ENCODE measurements around the gene C11orf98. TPM values are rescaled to one million over a fixed set of nuclear protein-coding genes. Genes with fewer than 3 reads are reported as not detected.
"Not testable (repeated sequence)": the region's sequence is repeated elsewhere in the genome, so short reads cannot be mapped to it uniquely, and the experiment has no call there.

The C11orf98 gene
- total and polyA plus RNA-seq, 9 donors, result 24.2 to 62.3 (median 37.1) TPM

DNA sequence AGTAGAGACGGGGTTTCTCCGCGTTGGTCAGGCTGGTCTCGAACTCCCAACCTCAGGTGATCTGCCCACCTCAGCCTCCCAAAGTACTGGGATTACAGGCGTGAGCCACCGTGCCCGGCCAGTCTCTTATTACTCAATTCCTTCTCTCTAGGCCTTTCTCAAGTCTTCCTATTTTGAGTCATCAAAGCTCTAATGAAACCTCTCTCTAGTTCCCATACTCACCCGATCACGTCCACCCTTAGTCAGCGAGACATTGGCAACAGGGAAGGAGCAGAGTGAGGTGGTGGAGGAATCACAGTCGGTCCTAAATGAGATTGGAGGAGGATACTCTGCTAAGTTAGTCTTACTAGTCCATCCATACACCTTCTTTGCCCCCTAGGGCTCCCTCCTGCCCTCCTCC is 37.2 kb upstream of the C11orf98 start:
- H3K9me3 ChIP-seq, result no peaks in the 10 kb centered on the region
- H3K27me3 ChIP-seq, result no peaks in the 10 kb centered on the region
- WGBS, 3 donors, result 91 to 96% (median 95%) methylated on average over 11 of the region's 11 CpGs
- no peaks in the 10 kb centered on the region for H3K36me3 ChIP-seq
- intact Hi-C loops (cut with DNase I), result no loop called here
- TF ChIP-seq, protein P1, sequence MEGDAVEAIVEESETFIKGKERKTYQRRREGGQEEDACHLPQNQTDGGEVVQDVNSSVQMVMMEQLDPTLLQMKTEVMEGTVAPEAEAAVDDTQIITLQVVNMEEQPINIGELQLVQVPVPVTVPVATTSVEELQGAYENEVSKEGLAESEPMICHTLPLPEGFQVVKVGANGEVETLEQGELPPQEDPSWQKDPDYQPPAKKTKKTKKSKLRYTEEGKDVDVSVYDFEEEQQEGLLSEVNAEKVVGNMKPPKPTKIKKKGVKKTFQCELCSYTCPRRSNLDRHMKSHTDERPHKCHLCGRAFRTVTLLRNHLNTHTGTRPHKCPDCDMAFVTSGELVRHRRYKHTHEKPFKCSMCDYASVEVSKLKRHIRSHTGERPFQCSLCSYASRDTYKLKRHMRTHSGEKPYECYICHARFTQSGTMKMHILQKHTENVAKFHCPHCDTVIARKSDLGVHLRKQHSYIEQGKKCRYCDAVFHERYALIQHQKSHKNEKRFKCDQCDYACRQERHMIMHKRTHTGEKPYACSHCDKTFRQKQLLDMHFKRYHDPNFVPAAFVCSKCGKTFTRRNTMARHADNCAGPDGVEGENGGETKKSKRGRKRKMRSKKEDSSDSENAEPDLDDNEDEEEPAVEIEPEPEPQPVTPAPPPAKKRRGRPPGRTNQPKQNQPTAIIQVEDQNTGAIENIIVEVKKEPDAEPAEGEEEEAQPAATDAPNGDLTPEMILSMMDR (IDR thresholded peaks at IDR 0.05), result no peak
- TF ChIP-seq POLR2A (IDR thresholded peaks at IDR 0.05), result no peak
- no peak for TF ChIP-seq EP300 (IDR thresholded peaks at IDR 0.05)
- H3K4me3 ChIP-seq, result no peak overlapping the region
- no peak overlapping the region for H3K27ac ChIP-seq
- peaks cover 10% of the 10 kb centered on the region for H3K4me1 ChIP-seq (ENCODE audit: insufficient read depth)
- DNase-seq, result peak in 1 of 5 donors; percentile 11

DNA sequence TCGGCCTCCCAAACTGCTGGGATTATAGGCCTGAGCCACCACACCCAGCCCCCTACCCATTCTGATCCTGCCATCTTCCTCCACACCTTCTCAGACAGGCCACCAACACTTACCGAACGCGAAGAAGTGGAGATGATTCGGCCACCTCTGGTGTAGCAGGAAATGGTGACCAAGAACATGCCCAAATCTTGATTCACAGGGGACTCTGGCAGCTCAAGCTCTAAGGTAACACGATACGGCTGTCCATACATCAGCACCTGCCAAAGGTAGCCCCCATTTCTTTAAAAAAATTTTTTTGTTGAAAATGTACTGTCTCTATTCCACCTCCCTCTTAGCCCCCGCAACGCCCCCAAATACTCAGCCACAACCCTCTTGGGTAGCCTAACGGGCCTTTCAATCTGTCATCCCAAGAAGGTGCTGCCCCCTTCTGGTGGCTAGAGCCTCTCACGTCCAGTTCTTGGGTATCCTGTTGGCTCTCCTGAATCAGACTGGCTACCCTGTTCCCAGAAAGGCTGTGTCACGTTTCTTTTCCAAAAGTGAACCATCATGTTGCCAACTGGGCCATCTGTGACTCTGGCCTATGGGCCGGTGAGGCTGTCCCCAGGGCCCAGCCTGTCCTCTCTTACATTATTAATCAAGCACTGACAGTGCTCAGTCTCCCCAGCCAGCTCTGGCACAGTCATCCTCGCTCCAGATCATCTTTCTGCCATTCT is 29.6 kb upstream of the C11orf98 start:
- Histone ChIP-seq H3K27me3 (no peaks in the 10 kb centered on the region), H3K9me3 (no peaks in the 10 kb centered on the region), H3K4me3 (no peak overlapping the region), H3K27ac (no peak overlapping the region), H3K36me3 (no peaks in the 10 kb centered on the region), H3K4me1 (ENCODE audit: insufficient read depth) (peaks cover 2% of the 10 kb centered on the region)
- peak; percentile 76 to 87 (median 79) for DNase-seq
- intact Hi-C loops (cut with DNase I), result loop anchor here in 2 of 4 donors (5.0 to 10.0 kb wide), 3 partner anchors 100 to 302 kb away; partner anchors contain the start of gene TUT1 (in 1 of the 2)
- 46 to 50% (median 48%) methylated on average over 14 of the region's 14 CpGs for WGBS, 3 donors
- TF ChIP-seq POLR2A (IDR thresholded peaks at IDR 0.05), result no peak
- no peak for TF ChIP-seq EP300 (IDR thresholded peaks at IDR 0.05)
- TF ChIP-seq, protein P1 (IDR thresholded peaks at IDR 0.05), result peak; percentile 56 to 65 (median 59)

DNA sequence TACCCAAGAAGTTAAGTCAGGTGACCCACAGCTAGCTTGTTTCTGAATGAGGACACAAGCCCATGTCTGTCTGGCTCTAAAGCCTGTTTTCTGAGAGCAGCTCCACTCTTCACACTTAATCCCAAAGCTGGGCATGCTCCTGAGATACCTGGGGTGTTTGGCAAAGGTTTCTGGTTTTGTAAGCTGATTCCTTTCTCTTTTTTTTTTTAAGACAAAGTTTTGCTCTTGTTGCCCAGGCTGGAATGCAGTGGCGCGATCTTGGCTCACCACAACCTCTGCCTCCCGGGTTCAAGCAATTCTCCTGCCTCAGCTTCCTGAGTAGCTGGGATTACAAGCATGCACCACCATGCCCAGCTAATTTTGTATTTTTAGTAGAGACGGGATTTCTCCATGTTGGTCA is 28.6 kb upstream of the C11orf98 start:
- H3K36me3 ChIP-seq; H3K4me3 ChIP-seq; H3K4me1 ChIP-seq (ENCODE audit: insufficient read depth); H3K27ac ChIP-seq; H3K27me3 ChIP-seq; H3K9me3 ChIP-seq; DNase-seq: not testable (repeated sequence)
- WGBS, 3 donors, result 70 to 79% (median 71%) methylated on average over 4 of the region's 4 CpGs
- intact Hi-C loops (cut with DNase I), result loop anchor here in 2 of 4 donors (5.0 to 10.0 kb wide), 3 partner anchors 99 to 301 kb away; partner anchors contain the start of gene TUT1 (in 1 of the 2)

DNA sequence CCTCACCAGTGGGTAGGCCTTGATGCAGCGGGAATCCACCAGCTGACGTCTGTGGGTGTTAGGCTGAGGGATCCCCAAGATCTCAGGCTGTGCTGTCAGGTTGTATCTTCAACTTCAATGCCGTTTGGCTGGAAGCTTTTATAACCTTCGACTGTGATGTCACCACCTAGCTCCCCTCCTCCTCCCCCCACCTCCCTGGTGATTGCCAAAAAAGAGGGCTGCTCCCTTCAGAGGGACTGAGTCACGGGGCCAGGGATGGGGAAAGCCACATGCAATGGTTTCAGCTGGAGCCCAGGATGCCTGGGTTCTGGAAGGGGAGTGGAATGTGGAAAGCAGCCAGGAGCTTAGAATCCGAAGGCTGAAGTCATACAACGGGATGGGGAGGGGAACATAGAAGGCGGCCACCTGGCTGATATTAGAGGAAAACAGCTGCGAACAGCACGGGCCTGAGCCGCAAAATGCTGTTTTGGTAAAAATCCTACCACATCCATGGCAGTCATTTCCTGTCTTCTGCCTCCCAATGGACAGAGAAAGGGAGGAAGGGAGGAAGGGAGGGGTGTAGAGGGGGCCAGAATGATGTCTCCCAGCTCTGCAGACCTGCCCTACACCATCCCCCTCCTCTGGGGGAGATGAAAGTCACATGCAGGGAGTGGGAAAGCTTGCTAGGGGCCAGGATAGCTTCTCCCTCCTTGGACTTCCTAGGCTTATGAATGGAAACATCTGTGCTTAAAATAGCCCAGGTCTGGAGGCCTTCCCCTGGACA is 24.6 kb upstream of the C11orf98 start, which contains the start of gene LRRN4CL:
Gene LRRN4CL (minus strand): TSS at position 110 of the 763 bp plus-strand sequence. CDS start 1,022 bp downstream, outside the sequence.
- H3K4me3 ChIP-seq, result peak within 1 kb of the TSS; percentile 48
- TF ChIP-seq, protein P1 (IDR thresholded peaks at IDR 0.05), result peak in 1 of 3 donors; percentile 13
- TF ChIP-seq EP300 (IDR thresholded peaks at IDR 0.05) (peak; percentile 9), POLR2A (IDR thresholded peaks at IDR 0.05) (peak; percentile 75)
- intact Hi-C loops (cut with DNase I), result loop anchor here in 2 of 4 donors (5.0 to 10.0 kb wide), 4 partner anchors 95 to 297 kb away; partner anchors contain the start of gene TUT1 (in 1 of the 2)
- H3K27ac ChIP-seq, result peak within 1 kb of the TSS; percentile 79 to 87
- H3K36me3 ChIP-seq, result no peaks in the 10 kb centered on the region
- 2 to 9% (median 7%) methylated on average over 11 of the region's 11 CpGs for WGBS, 3 donors
- H3K4me1 ChIP-seq (ENCODE audit: insufficient read depth), result peaks cover 12% of the 10 kb centered on the region
- DNase-seq, result peak; percentile 86 to 97 (median 94)
- H3K27me3 ChIP-seq, result no peaks in the 10 kb centered on the region
- H3K9me3 ChIP-seq, result no peaks in the 10 kb centered on the region
